GM10248 (cell line): Measurements from ENCODE around the gene COL7A1.

Experiments
- CTCF ChIA-PET: fragments of 300-600 bp; sonication (Branson Sonifier 250); formaldehyde crosslinking; extraction: SDS; loops from one replicate; lab custom pipeline; 2021; ENCODE audit warnings: antibody characterized with exemption; lab: Yijun Ruan, JAX
- POLR2A ChIA-PET: fragments of 350-650 bp; sonication (Branson Sonifier 250); formaldehyde crosslinking; extraction: SDS; loops from one replicate; lab custom pipeline; 2020; ENCODE audit warnings: antibody characterized with exemption; lab: Yijun Ruan, JAX
- DNase-seq: peaks from one replicate; pipeline ENCODE4 v3.0.0; 2012; ENCODE audit errors: extremely low spot score
- TF ChIP-seq, protein P1 (sequence below): IDR thresholded peaks from 2 replicates; pipeline ENCODE4 v1.5.1; 2012; ENCODE audit warnings: mild to moderate bottlenecking, low read depth; ENCODE audit errors: extremely low read depth, missing control alignments, control extremely low read depth

COL7A1 gene

DNA sequence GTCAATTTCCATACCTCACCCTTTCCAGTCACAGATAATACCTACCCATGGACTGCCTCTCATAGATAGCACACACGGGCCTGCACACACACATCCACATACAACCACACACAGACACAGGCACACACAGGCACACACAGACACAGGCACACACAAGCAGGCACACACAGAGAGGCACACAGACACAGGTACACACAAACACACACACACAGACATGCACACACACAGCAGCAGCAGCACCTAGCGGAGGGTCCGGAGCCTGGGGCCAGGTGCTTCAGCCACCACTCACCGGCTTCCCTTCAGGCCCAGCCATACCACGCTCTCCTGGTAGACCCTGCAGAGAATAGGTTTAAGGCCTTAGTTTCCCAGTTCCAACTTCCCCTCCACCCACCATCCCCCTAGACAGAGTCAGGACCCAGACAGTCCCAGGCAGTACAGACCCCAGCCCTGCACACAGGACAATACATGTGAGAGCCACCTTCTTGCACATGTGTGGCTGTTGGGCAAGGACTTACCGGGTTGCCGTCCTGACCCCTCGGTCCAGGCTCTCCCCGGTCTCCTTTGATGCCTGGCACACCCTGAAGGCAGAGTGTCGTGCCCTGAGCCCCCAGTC, 21.1 kb downstream of the COL7A1 start:
- ChIA-PET POLR2A (no interaction called here), CTCF (no interaction called here)
- DNase-seq: no peak
- TF ChIP-seq, protein P1, sequence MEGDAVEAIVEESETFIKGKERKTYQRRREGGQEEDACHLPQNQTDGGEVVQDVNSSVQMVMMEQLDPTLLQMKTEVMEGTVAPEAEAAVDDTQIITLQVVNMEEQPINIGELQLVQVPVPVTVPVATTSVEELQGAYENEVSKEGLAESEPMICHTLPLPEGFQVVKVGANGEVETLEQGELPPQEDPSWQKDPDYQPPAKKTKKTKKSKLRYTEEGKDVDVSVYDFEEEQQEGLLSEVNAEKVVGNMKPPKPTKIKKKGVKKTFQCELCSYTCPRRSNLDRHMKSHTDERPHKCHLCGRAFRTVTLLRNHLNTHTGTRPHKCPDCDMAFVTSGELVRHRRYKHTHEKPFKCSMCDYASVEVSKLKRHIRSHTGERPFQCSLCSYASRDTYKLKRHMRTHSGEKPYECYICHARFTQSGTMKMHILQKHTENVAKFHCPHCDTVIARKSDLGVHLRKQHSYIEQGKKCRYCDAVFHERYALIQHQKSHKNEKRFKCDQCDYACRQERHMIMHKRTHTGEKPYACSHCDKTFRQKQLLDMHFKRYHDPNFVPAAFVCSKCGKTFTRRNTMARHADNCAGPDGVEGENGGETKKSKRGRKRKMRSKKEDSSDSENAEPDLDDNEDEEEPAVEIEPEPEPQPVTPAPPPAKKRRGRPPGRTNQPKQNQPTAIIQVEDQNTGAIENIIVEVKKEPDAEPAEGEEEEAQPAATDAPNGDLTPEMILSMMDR: no peak

DNA sequence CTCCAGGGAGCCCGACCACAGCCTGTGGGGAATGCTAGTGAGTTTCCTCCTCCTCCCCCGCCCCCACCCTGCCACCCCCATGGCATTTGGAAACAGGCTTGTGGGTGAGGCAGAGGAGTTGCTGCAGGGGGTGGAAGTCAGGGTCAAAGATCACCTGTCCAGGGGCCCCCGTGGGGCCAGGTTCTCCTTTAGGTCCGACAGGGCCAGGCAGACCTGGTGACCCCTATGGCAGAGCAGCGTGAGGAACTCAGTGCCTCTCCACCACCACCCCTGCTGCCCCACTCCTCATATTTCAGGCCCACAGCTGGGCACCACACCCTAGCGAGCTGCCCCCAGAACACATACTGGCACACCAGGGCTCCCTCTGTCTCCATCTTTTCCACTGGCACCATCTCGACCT, 22.6 kb downstream of the COL7A1 start:
- POLR2A ChIA-PET: no interaction called here
- TF ChIP-seq, protein P1: no peak
- DNase-seq: no peak
- CTCF ChIA-PET: no interaction called here

DNA sequence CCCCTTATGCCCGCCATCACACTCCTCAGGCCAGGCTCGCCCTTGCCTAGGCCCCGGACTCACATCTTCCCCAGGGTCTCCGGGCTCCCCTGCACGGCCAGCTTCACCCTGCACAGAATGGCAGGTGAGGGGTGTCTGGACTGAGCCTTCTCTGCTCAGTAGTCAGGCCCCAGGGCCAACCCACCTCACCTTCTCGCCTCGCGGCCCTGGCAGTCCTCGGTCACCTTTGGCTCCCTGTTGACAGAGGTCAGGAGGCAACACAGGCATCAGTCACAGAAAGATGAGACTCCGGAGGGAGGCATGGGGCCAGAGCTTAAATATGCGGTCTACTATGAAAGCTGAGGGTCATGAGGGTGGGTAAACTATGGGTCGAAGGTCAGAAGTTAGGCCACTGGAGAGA, 23.2 kb downstream of the COL7A1 start:
- no peak for DNase-seq
- ChIA-PET POLR2A (no interaction called here), CTCF (interaction anchor here (0.8 to 3.9 kb wide), 3 partner anchors 14 to 64 kb away, joined by 3 to 17 read pairs (median 3); partner anchors contain the start of gene PFKFB4)

DNA sequence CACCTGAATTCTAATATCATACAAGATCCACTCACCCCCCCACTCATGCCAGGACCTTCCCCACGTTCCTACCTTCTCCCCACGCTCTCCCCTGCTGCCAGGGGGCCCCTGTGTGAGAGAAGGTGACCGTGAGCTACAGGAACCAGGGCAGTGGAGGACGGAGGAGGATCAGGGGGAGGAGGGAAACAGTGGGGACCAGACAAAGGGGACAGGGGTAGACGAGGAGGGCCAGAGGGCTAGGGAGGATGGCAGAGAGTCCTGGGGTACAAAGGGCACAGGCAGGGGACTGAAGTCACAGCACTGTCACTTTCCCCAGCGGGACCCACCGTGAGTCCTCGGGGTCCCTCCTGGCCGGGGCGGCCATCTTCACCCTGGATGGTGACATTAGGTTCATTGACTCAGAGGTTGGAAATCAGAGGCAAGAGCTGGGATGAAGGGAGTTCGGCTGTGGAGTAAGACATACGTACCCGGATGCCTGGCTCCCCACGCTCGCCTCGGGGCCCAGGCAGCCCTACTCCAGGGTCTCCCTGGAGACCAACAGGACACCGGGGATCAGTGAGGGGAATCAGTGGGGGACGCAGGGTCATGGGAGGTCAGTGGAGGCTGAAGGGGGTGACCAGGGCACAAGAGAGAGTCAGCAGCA, 25.2 kb downstream of the COL7A1 start:
- CTCF ChIA-PET: interaction anchor here (0.9 to 3.9 kb wide), 2 partner anchors 12 to 66 kb away, joined by 3 to 17 read pairs; partner anchors contain the start of genes PFKFB4 and SLC26A6
- POLR2A ChIA-PET: no interaction called here
- no peak for DNase-seq
- TF ChIP-seq, protein P1: no peak

More for the DNA sequence above, 23.2 kb downstream of the COL7A1 start:
- TF ChIP-seq, protein P1: no peak

DNA sequence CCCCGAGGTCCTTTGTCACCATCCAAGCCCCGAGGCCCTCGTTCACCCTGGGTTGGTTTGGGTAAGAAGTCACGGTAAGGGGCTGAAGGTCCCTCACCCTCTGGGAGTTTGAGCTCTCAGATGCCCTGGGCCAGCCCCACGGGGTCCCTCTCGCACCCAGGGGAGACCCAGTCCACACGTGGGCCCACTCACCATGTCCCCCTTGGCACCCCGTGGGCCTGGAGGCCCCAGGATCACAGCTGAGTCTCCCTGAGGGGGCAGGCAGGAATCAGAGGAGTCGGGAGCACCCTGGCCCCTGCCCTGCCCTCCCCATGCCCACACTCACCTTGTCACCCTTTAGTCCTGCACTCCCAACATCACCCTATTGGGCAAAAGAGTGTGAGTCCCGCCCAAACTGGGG, 25.7 kb downstream of the COL7A1 start:
- ChIA-PET POLR2A (no interaction called here), CTCF (interaction anchor here (0.9 to 3.9 kb wide), 2 partner anchors 12 to 66 kb away, joined by 3 to 17 read pairs; partner anchors contain the start of genes PFKFB4 and SLC26A6)
- DNase-seq: no peak

DNA sequence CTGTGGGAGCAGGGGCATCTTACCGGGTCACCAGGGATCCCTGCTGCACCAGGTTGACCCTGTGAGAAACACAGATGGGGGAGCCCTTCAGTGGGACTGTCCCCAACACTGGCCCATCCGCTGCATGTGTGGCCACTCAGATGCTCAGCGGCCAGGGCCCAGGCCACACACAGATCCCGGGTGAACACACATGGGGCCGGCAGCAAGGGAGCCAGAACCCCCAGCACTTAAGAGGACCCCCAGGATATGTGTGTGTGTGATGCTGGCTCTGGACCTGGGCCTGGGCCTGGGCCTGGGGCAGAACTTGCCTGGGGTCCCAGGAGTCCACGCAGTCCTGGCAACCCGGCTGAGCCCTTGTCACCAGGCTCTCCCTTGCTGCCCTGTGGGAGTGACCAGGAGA, 26.7 kb downstream of the COL7A1 start:
- CTCF ChIA-PET: interaction anchor here (3.9 kb wide), 1 partner anchor 11 kb away, joined by 17 read pairs; the partner anchor contains the start of gene PFKFB4
- no peak for DNase-seq
- TF ChIP-seq, protein P1: no peak
- POLR2A ChIA-PET: no interaction called here

More for the DNA sequence above, 25.7 kb downstream of the COL7A1 start:
- TF ChIP-seq, protein P1: no peak
